ENCODE data around the gene ANKRD36C. TPM values are rescaled to one million over a fixed set of nuclear protein-coding genes. Genes with fewer than 3 reads are reported as not detected.
A peak's percentile ranks its signal among the peaks of the same experiment; 100 is the strongest.
"Not testable (repeated sequence)": the region's sequence is repeated elsewhere in the genome, so short reads cannot be mapped to it uniquely, and the experiment has no call there.

Gene ANKRD36C
- total RNA-seq, 1 donor from 2014 or later, result 9.6 TPM

DNA sequence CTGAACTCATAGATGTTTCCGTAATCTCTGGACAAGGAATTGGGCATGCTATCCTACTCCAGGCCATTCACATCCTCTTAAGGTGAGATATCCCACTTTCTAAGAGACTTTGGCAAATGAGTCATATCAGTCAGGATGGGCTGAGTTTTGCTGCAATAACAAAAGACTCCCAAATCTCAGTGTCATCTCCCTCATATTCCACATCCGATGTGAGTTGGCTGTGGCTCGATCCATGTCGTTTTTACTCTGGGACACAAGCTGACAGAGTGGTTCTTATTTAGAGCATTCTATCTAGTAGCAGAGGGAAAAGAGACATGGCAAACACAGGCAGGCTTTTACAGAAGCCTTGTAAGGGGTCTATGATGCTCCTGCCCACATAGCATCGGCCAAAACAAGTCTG is 14.6 kb upstream of the ANKRD36C start:
- ATAC-seq, result not testable (repeated sequence)

DNA sequence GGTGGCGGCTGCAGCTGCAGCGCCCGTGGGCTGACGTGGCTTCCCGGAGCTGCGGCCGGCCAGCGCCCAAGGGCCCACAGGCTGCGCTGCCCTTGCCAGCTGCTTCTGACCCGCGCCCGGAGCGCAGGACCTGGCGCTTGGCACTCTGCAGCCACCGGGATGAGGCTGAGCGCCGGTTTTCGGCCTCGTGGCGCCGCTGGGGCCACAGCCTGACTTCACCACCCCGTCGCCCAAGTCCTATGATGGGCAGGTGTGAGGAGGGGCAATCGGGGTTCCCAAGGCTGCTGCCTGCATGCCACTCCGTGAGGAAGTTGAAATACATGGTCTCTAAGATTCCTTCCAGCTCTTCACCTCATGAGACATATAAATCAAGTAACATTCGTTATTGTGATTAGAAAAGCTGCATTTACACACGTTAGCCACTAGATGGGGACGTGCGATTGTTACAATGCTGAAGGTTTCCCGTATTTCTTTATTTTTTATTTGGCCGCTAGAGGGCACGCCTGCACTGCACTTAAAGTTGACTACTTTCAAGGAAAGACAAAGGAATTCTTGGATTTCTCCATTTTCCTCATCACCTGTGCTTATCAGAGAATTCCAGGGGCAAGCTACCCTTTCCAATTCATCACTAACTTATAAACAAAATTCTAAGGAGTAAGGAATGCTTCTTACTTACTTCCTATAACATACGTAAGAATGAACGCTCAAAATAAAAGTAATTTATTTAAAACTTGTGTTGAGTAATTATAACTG is 1.1 kb upstream of the ANKRD36C start:
- peak; percentile 81 for ATAC-seq

DNA sequence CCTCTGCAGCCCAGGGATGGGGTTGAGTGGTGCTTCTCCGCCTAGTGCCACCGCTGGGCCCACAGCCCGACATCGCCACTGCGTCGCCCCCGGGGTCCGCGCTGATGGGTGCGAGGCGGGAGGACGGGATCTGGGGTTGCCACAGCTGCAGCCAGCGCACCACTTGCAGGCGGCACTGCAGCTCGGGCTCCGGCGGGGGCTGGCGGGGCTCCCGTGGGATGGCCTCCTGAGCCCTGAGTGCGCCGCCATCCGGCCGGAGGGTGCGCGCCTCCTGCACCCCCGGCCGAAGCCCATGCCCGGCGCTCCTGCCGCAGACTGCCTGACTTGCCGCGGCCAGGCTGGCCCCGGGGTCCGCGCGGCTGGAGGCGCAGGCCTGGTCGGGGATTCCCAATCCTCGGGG is 478 bp upstream of the ANKRD36C start:
- ATAC-seq, result peak; percentile 32

DNA sequence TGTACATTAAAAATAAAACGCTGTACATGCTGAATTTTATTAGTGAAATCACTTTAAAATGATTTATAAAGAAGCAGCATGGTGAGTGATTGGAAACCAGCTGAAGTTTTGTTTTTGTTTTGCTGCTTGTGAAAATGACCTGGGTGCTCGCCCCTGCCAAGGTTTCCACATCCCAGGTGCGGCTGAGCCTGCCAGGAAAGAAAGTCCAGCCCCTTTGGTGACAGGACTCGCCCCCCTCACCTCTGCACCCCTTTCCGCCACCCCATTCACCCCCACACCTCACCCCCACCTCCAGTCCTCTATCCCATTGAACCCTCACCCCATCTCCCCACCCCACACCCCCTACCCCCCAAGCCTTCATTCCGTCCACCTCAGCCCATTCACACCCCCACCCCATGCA is 740 bp downstream of the ANKRD36C start:
- ATAC-seq, result not testable (repeated sequence)

DNA sequence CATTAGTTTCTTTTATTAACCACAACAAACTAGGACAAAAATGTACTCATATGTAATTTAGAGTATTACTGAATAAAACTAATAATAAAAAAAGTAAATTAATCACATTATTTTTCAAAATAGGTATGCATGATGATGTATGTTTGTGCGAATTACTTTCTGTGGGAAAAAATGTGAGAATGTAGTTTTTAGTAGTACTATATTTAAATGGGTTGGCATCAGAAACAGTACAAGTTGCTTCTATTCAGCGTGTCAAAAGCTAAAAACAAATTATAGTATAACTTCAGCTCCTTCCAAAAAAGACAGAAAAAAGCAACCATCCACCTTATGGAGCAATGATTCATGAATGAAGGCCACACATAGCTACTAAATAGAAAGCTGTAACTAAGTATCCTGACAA is 40.0 kb downstream of the ANKRD36C start:
- ATAC-seq, result not testable (repeated sequence)

DNA sequence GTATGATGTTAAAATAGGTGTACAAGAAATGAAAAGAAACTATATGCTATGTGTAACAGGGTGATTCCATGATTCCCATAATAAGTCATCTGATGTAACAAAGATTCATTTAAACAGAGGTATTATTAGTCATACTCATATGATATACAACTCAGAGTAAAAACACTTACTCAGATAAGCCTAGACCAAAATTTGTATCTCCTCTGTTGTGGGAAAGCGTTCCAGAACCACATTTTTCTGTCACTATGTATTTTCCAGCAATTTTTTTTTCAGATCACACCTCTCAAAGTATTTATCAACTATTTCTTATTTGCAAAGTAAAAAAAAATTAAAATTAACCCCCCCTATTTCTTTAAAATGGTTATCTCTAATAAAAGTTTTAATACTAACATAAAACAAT is 43.6 kb downstream of the ANKRD36C start:
- ATAC-seq, result not testable (repeated sequence)

DNA sequence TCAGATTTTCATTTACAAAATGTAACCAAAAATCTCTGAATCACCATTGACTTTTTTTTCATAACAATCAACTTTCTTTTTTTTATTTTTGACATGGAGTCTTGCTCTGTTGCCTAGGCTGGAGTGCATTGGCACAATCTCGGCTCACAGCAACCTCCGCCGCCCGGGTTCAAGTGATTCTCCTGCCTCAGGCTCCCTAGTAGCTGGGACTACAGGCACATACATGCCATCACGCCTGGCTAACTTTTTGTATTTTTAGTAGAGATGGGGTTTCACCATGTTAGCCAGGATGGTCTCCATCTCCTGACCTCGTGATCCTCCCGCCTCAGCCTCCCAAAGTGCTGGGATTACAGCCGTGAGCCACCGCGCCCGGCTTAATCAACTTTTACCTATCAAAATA is 51.7 kb downstream of the ANKRD36C start:
- ATAC-seq, result not testable (repeated sequence)

DNA sequence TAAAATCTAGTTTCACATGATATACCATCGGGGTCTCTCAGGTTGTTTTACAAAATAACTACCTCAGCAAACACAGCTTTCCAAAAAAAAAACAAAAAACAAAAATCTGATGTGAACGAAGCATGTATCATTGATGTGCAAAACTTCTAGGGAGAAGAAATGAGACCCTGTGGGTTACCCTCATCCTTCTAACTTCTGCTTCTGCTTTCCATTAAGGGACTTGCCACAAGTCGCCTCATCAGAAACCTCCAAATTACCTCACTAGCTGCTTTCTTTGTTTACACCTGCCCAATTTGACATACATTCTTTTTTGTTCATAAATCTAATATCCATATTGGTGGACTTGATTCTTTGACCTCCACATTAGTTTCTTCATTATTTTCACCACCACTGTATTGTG is 60.9 kb downstream of the ANKRD36C start:
- ATAC-seq, result not testable (repeated sequence)

DNA sequence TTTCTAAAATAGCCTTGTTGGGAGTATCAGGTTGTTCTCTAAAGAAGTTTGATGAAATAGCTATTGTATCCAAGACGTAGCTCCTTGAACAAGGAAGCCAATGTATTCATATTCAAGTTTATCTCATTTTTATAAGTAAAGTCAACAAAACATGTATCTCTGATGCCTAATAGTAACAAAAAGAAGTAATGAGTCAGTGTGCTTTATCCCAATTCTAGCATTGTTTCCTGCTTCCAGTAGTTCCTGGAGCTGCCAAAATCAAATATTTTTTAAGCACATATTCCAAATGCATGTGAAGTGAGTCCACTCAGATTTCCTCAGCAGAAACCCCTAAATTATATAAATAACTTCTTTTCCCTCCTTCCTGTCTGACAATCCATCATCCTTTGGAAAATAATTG is 74.6 kb downstream of the ANKRD36C start:
- ATAC-seq, result not testable (repeated sequence)

DNA sequence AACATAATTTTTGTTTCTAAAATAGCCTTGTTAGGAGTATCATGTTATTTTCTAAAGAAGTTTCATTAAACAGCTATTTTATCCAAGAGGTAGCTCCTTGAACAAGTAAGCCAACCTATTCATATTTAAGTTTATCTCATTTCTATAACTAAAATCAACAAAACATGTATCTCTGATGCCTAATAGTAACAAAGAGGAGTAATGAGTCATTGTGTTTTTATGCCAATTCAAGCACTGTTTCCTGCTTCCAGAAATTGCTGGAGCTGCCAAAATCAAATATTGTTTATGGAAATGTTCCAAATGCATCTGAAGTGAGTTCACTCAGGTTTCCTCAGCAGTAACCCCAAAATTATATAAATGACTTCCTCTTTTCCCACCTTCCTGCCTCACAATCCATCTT is 76.5 kb downstream of the ANKRD36C start:
- ATAC-seq, result not testable (repeated sequence)

DNA sequence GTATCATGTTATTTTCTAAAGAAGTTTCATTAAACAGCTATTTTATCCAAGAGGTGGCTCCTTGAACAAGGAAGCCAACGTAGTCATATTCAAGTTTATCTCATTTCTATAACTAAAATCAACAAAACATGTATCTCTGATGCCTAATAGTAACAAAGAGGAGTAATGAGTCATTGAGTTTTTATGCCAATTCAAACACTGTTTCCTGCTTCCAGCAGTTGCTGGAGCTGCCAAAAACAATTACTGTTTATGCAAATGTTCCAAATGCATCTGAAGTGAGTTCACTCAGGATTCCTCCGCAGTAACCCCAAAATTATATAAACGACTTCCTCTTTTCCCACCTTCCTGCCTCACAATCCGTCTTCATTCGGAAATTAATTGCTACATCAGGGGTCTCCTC is 80.2 kb downstream of the ANKRD36C start:
- not testable (repeated sequence) for ATAC-seq

DNA sequence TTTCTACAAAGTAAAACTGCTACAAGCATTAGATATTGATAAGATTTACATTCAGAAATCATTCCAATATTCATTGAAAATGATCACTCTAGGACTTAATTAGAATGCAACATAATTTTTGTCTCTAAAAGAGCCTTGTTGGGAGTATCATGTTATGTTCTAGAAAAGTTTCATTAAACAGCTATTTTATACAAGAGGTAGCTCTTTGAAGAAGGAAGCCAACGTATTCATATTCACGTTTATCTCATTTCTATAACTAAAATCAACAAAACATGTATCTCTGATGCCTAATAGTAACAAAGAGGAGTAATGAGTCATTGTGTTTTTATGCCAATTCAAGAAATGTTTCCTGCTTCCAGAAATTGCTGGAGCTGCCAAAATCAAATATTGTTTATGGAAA is 97.2 kb downstream of the ANKRD36C start:
- ATAC-seq, result not testable (repeated sequence)

DNA sequence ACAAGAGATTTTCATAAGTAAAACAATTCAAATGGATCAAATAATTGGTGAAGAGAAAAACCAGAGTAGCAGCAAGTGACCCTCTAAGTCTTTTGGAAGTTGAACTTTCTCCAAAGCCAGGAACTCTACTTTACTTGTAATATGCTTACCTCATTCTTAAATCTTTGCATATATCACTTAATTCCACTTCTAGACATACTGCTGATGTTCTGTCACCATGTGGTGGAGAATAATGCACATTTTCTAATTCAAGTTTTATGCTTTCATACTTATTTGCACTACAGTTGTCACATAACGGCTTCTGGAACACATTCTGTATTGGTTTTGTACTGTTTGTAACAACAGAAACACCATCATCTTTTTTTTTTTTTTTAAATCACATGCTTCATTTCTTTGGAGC is 123.7 kb downstream of the ANKRD36C start:
- not testable (repeated sequence) for ATAC-seq

DNA sequence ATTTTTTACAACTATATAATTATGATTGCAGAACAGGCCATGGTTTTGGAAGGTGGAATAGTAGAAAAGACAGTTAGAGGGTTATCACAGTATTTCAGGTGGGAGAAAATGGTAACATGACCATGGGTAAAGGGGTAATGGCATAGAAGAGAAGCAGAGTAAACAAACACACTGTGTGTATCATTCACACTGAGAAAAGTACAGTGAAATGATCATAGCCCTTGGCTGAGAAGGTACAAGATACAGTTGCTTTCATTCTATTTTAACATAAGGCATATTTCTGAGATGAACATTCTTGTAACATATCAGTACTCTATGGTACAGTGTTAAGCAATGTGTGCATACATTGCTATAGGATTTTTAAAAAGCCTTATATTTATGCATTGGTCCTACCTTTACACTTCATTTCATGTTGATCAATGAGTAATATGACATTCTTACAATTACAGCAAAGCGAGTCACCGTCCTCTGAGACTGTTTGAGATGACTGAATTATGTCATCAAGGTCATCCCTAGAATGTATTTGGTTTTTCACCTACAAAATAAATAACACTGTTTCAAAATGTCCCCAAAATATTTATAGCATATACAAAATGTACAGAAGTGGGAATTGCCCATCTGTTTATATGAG is 124.5 kb downstream of the ANKRD36C start:
- not testable (repeated sequence) for ATAC-seq

DNA sequence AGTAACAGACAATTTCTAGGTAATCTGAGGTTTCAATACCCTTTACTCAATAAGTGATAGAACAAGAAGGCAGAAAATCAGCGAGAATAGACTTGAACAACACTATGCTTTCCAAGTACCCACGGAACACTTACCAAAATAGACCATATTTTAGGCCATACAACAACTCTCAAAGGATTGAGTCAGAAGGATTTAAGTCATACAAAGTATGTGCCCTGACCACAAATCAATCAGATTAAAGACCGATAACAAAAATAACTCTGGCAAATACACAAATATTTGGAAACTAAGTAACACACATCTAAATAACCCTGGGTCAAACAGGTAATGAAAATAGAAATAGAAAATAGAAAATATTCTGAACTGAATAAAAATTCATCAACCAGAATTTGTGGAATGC is 129.5 kb downstream of the ANKRD36C start:
- ATAC-seq, result not testable (repeated sequence)

DNA sequence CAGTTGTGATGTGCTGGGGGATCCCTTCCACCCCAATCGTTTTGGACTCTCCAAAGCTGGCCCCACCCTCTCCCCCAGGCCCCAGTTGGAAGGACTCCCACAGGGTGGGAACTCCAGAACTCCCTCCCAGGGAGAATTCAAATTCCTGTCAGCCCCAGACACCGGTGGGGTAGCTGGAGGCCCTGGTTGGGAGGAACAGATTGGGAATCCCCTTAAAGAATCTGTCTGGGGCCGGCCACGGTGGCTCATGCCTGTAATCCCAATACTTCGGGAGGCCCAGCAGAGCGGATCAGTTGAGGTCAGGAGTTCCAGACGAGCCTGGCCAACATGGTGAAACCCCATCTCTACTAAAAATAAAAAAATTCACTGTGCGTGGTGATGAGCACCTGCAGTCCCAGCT is 155.5 kb downstream of the ANKRD36C start:
- ATAC-seq, result no peak

DNA sequence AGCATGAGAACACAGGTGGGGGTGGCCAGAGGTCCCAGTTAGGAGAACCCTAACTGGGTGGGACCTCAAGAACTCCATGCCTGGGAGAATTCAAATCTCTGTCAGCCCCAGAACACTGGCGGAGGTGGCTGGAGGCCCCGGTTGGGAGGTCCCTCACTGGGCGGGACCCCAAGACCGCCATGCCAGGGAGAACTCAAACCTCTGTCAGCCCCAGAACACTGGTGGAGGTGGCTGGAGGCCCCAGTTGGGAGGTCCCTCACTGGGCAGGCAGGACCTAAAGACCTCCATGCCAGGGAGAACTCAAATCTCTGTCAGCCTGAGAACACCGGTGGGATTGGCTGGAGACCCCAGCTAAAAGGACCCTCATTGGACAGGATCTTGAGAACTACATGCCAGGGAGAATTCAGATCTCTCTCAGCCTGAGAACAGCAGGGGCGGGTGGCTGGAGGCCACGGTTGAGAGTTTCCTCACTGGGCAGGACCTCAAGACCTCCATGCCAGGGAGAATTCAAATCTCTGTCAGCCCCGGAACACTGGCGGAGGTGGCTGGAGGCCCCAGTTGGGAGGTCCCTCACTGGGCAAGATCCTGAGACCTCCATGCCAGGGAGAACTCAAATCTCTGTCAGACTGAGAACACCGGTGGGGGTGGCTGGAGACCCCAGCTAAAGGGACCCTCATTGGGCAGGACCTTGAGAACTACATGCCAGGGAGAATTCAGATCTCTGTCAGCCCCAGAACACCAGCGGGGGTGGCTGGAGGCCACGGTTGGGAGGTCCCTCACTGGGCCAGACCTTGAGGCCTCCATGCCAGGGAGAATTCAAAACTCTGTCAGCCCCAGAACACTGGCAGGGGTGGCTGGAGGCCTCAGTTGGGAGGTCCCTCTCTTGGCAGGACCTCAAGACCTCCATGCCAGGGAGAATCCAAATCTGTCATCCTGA is 157.3 kb downstream of the ANKRD36C start:
- ATAC-seq, result not testable (repeated sequence)

DNA sequence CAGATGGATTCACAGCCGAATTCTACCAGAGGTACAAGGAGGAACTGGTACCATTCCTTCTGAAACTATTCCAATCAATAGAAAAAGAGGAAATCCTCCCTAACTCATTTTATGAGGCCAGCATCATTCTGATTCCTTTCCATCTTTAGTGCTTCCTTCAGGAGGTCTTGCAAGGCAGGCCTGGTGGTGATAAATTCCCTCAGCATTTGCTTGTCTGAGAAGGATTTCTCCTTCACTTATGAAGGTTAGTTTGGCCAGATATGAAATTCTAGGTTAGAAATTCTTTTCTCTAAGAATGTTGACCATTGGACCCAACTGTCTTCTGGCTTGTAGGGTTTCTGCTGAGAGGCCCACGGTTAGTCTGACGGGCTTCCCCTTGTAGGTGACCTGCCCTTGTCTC is 167.4 kb downstream of the ANKRD36C start:
- not testable (repeated sequence) for ATAC-seq

DNA sequence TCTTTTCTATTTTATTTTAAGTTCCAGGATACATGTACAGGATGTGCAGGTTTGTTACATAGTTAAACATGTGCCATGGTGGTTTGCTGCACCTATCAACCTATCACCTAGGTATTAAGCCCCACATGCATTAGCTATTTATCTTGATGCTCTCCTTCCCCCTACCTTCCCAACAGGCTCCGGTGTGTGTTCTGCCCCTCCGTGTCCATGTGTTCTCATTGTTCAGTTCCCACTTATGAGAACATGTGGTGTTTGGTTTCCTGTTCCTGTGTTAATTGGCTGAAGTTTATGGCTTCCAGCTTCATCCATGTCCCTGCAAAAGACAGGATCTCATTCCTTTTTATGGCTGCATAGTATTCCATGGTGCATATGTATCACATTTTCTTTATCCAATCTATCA is 174.1 kb downstream of the ANKRD36C start:
- not testable (repeated sequence) for ATAC-seq

DNA sequence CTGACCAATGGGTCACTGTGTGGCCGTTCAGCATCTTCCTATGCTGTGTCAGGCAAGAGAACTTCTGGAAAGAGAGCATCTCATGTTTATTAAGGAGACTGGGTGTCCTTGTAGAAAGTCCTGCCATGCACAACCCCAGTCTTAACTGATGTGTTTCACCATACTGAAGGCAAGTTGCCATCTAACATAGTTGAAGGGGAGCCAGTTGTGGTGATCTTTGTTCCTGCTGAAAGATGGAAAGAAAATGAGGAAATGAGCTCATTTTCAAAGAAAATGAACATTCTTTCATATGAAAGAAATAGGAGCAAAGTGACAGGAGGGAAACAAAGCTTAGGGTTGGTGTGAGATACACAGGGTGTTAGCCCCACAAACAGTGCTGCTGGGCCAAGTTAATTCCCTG is 178.3 kb downstream of the ANKRD36C start:
- ATAC-seq, result not testable (repeated sequence)

DNA sequence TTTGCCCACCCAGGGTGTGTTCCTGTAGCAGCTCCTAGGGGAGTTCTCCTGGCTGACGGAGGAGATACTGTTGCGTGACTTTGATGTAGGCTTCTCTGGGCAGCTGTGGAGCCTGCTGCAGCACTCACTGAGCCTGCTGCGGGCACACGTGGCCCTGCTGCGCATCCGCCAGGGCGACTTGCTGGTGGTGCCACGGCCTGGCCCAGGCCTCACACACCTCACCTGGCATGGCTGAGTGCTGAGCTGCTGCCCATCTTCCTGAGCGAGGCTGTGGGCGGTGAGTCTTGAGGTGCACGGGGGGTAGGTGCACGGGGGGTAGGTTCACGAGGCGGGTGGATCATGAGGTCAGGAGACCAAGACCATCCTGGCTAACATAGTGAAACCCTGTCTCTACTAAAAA is 191.7 kb downstream of the ANKRD36C start:
- no peak for ATAC-seq

DNA sequence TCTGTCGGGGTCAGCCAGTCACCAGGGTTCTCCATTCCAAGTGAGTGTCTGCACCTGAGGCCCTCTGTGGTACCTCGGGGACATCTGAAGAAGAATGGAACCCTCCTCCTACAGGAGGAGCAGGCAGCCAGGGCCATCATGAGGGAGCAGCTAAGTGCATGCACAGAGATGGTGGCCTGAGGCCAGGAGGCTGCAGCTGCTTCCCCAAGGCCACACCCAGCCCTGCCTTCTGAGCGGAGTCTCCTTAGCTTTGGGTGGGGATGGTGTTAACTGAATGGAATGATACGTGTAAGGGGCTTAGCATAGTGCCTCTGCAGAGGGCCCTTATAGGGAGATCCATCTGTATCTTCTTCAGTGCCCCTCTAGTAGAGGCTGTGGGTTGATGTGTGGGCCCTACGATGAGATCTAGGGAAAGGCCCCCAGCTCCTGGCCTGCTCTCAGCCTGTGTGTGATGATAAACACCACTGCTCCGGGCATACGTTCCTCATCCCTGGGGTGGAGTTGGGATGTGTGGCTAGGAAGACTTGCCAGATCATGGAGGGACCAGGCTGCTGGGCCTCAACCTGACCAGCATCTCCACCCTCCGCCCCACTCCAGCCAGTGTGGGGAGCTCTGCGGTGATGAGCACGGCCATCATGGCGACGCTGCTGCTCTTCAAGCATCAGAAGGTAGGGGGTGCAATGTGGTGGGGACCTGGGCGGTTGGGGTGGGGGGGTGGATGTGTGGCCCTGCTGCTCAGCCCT is 192.3 kb downstream of the ANKRD36C start:
- ATAC-seq, result not testable (repeated sequence)
